CMK (cell line): ENCODE results near the gene CHST3.

Experiments used
- DNase-seq: peaks from one replicate; pipeline ENCODE4 v3.0.0-alpha.2; 2010; ENCODE audit warnings: low read depth

The CHST3 gene

DNA sequence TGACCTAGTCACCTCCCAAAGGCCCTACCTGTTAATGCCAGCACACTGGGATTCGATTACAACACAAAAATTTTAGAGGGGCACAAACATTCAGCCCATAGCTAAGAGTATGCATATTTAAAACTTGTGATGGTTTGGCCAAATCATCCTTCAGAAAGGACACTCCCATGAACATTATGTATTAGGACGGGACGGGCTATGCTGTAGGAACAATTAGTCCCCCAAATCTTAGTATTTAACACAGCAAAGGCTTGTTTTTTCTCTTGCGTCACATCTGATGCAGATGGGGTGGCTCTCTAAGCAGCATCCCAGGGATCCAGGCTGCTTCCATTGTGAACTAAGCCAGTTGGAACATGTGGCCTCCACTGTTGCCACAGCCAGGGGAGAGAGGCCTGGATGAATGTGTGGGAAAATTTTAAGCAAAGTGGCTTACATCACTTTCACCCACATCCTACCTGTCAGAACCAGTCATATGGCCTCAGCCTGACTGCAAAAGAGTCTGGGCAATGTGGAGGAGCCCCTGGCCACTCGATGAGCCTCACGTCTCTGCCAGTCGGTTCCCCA is 26.6 kb downstream of the CHST3 start:
- DNase-seq: no peak

DNA sequence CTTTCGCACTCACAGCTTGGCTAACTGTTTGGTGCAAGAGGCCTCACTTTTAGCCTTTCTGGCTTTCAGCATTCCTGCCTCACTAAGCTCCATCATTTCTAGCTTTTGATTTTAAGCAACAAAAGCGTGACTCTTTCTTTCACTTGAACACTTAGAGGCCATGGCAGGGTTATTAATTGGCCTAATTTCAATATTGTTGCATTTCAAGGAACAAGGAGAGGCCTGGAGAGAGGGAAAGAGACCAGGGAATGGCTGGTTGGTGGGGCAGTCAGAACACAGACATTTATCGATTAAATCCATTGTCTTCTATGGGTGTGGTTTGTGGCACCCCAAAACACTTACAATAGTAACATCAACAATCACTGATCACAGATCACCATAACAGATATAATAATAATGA is 31.3 kb downstream of the CHST3 start:
- DNase-seq: no peak

DNA sequence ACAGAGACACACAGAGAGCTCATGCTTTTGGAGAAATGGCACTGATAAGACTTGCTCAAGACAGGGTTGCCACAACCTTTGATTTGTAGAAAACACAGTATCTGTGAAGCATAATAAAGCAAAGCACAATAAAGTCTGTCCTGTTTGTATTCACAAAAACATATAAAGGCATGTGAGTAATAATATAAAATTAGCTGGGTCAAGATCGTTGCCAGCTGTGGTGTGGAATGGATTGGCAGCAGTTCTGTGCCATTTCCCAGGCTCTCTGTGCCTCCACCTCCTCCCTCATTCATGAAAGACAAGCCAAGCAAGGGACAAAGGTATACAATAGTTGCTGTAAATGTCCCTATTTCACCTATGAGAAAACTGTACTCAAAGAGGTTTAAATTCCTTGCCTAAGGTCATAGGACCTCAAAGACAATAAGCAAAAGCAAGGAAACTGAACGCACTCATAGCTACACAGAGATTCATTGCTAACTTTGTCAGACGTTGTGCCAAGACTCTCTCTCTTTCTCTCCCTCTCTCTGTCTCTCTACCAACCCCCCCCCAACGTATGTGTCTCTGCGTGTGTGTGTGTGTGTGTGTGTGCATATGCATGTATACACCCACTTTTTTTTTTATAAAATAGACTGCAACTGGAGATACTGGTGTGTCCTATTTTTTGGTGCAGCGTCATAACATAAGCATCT is 31.8 kb downstream of the CHST3 start:
- no peak for DNase-seq

DNA sequence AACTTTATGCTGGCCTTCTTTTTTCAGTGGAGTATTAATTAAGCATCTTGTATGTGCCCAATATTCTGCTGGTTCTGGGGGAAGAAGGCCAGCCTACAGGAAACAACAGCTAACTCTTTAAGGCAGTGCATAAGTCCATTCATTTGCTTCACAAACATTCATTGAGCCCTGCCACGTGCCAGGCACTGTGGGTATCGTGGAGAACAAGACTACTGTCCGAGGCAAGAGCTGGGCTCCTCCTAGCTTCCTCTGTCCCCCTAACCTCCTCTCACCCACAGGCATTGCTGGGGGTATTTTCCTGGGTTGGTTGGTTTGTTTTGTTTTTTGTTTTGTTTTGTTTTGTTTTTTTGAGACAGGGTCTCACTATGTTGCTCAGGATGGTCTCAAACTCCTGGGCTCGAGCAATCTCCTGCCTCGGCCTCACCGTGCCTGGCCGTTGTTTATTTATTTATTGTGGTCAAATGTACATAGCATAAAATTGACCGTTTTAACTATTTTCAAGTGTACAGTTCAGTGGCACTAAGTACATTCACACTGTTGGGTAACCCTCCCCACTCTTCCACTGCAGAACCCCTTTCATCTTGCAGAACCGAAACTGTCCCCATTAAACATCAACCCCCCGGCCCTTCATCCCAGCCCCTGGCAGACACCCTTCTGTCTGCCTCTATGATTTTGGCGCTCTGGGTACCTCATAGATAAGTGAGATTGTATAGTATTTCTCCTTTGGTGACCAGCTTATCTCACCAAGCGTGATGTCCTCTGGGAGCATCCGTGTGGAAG is 32.6 kb downstream of the CHST3 start:
- no peak for DNase-seq

DNA sequence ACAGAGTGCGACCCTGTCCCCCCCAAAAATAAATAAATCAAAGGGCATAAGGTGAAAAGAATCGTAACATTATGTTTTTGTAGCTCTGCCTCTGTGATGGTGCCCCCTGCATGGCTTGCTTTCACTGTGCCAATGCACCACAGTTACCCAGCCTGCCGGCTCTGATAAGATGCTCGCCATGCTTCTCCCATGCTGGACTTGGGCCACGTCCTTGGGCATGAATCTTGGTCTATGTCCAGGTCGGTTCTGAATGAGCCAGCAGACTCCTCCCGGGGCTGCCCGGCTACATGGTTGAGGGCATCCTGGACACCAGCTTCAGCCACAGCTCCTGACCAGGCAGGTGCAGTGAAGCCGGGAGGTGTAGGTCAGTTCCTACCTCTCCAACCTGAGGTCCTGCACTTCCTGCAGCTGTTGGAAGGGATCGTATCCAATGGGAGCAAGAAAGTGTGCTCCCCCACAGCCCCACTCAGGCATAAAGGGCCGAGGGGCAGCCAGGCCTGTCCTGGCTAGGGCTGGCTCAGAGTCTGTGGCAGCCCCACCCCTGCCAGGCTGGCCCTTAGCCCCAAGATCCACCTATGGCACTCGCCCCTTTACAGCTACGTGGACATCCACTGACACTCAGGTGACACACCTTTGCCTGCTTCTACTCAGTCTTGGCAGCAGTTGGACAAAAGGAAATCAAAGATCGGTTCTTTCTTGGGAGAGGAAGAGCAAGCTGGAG is 34.1 kb downstream of the CHST3 start:
- DNase-seq: no peak

DNA sequence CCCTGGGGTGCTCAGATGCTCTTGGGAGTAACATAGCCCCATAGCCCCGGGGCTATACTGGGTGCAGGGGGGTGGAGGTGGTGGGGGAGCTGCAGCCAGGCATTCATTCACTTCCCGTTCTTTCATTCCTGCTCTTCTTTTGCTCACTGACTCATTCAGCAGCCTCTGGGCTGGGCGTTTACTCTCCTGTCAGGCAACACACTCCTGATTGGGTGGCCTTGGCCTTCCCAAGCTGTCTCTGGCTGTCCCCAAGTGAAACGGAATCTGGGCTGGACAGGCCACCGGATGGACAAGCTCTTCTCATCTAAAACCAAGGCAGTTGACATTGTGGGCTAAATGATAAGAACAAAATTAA is 34.6 kb downstream of the CHST3 start:
- no peak for DNase-seq

DNA sequence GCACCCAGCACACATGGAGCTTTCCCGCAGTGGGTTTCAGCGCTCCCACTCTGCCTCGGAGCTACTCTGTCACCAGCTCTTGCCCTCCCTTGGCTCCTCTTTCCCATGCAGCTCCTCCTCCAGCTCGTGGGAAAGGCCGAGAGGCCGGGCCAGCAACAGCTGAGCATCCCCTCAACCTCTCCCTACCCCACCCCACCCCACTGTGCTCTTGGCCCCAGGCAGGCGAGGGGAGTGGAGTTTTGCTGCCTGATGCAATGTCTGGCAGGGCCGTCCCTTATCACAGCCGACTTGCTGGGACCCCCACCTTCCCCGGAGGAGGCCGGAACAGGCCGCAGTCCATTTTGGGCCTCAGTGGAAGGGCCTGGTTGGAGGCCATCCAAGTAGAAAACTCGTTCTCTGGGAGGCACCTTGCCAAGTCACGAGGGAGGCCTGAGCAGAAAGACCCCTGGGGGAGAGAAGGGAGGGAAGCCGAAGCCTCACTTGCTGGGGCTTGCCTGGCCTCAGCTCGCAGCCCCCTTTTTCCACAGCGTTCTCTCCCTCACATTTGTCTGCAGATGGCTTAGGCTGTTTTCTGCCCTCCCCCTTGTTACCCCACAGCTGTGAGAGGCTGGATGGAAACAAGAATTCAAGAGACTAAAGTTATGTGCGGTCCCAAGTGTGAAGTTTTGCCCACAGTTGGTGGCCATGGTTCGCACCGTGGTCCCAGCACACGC is 35.3 kb downstream of the CHST3 start:
- no peak for DNase-seq

DNA sequence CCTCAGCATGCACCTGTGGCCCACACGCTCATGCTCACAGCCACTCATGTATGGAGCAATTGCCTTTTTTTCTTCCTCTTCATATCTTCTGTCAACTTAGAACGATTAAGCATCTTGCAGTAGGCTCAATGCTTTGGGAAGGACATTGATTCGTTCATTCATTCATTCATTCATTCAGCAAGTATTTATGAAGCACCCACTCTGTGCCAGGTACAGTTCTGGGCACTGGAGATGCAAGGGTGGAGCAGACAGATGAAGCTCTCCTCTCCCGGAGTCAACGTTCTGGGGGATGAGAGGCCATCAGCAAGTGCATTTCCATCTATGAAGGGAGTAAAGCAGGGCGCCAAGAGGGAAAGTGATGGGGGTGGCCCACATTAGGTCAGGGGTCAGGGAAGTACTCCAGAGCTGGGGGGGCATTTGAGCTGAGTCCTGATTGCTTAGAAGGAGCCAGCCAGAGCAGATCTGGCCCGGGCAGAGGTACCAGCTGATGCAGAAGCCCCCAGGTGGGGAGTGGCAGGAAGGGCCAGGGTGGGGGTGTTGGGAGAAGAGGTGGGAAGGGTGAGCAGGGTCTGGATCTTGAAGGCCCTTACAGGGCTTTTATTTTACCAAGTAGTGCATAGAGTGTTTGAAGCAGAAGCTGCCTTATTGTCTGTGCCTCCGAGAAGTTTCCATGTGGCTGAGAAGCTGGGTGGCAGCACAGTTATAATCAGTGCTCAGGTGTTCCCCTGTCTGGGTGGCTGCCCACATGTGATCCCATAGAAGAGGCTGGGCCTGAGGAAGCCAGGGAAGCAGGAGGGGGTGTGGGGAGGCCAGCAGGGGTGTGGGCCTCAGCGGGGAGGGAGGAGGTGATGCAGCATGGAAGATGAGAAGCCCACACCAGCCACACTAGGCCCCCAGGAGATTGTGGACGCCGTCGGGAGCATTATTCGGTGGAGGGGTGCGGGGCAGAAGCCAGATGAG is 36.2 kb downstream of the CHST3 start:
- DNase-seq: no peak

DNA sequence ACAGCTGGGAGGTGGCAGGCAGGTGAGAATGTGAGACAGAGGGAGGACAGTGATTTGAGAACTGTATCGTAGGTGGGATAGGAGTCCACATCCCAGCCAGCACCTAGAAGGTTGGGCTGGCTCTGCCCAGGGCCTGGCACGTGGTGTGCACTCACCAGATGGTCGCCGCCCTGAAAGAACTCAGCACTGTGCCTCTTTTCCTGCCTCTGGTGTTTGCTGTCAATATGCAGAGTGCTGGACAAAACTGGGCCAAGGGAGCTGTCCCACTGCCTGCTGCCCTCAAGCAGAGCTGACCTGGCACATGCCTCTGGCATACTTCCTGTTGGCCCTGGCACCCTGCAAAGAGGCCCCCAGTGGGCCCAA is 36.8 kb downstream of the CHST3 start:
- no peak for DNase-seq

DNA sequence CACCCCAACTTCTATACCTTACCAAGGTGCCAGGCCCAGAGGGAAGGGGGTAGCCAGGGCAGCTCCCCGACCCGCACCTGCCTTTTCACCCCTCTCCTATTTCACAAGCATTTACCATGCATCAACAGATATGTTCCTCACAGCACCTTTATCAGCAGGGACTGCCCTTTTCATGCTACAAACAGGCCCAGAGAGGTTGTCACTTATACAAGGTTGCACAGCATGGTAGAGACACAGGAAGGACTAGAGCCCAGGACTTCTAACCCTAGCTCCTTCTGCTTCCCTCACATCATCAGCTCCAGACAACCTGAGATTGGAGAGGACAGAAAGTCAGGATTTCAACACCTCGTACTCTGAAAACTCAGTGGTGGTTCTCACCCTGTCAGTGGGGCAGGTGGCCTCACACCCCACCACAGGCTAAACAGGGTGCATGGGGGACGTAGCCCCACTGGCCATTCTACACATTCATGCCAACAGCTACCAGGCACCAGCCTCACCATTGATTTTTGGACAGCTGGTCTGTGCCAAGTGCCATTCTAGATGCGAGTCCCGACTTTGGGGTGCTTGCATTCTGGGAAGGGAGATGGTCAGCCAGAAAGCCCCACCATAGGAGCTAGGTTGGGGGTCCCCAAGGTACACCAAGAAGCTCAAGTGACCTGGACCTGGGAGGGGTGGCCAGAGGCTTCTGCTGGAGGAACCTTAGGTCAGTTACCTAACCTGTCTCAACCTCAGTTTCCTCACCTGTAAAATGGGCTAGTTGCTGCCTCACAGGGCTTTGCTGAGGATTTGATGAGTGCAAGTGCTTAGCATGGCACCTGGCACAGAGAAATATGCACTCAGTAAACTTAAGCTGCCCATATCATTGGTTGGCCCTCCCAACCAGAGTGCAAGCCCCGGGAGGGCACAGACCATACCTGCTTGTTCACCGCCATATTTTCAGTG is 38.4 kb downstream of the CHST3 start:
- no peak for DNase-seq

DNA sequence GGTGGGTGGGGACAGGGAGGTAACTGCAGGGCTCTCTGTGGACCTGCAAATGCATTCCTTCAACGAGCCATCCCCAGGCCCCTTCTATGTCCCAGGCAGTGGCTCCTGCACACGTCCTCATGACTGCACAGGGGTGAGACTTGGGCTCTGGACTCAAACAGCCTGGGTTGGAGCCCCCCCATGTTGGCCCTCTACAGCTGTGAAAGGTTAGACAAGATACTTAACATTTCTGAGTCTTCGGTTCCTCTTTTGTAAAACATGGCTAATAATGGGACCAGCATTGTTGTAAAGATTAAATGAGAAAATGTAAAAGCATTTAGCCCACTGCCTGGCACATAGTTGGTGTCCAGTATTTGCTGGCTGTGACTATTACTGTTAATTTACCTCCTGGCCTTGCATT is 41.8 kb downstream of the CHST3 start:
- no peak for DNase-seq

DNA sequence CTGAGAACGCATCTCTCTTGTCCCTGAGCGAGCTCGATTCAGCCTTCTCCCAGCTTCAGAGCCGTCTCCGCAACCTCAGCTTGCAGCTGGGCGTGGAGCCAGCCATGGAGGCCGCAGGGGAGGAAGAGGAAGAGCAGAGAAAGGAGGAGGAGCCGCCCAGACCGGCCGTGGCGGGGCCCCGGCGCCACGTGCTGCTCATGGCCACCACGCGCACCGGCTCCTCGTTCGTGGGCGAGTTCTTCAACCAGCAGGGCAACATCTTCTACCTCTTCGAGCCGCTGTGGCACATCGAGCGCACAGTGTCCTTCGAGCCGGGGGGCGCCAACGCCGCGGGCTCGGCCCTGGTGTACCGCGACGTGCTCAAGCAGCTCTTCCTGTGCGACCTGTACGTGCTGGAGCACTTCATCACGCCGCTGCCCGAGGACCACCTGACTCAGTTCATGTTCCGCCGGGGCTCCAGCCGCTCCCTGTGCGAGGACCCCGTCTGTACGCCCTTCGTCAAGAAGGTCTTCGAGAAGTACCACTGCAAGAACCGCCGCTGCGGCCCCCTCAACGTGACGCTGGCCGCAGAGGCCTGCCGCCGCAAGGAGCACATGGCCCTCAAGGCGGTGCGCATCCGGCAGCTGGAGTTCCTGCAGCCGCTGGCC is 43.2 kb downstream of the CHST3 start:
- DNase-seq: no peak

DNA sequence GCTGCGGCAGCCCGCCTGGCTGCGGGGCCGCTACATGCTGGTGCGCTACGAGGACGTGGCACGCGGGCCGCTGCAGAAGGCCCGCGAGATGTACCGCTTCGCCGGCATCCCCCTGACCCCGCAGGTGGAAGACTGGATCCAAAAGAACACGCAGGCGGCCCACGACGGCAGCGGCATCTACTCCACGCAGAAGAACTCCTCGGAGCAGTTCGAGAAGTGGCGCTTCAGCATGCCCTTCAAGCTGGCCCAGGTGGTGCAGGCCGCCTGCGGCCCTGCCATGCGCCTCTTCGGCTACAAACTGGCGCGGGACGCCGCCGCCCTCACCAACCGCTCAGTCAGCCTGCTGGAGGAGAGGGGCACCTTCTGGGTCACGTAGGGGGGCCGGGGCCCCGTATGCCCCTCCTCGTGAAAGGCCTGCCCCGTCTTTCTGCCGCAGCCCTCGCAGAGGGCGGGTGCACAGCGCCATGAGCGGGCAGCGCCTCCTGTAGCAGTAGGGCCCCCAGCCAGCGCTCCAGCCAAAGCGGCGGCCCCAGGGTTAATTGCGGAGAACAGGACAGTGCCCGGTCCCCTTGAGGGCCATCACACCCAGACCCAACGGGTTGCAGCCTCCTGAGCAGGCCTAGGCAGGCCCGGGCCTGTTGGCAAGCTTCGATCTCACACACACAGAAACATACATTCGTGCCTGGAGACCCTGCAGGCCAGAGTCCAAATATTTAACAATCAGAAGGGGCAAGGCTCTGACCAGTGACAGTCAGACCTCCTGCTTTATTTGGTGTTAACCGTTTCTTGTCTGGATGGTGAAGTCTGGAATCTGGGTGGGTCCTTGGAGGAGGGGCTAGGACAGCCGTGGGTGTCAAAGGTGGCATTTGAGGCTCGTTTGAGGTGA is 44.1 kb downstream of the CHST3 start:
- DNase-seq: no peak

DNA sequence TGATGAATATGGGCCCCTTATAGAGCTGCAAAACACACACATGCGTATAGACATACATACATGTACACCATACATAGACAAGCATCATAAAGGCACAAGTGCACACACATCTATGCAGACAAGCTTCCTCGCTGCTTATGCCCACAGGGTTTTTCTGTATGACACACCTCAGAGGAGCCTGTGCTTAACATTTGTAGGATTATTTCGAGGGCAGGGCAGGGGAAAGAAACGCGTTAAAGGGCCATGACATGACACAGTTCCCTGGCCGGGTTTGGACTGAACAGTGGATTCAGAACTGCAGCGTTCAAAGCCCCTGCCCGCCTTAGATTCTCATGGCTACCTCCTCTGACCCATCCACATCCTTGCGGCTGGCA is 44.8 kb downstream of the CHST3 start:
- no peak for DNase-seq

DNA sequence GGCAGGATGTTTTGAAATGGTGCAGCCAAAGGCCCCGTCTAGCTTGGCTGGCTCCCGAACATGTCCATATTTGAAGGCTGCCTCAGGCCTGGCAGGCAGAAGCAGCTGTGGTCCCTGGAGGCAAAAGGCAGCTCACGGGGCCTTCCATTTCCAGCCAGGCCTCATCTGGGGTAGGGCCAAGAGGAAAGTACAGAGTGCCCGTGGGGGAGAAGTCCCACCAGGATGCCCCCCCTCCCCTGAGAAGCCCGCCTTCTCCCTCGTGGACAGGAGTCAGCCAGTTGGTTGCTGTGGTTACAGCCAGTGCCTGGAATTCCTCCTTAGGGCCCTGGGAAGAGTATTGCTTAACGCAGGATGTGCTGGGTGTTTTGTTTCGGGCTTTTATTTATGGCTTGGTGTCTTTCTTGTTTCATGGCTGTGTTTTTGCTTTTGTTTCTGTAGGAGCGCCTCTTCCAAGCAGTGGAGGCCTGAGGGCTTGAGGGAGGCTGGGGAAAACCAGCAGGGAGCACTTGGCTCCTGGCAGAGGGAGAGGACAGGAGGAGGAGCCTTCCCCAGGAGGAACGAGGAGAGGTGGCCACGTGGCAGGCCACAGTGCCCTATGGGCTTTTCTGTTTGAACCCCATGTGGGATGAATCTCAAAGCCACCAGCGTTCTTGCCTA is 45.4 kb downstream of the CHST3 start:
- DNase-seq: no peak

DNA sequence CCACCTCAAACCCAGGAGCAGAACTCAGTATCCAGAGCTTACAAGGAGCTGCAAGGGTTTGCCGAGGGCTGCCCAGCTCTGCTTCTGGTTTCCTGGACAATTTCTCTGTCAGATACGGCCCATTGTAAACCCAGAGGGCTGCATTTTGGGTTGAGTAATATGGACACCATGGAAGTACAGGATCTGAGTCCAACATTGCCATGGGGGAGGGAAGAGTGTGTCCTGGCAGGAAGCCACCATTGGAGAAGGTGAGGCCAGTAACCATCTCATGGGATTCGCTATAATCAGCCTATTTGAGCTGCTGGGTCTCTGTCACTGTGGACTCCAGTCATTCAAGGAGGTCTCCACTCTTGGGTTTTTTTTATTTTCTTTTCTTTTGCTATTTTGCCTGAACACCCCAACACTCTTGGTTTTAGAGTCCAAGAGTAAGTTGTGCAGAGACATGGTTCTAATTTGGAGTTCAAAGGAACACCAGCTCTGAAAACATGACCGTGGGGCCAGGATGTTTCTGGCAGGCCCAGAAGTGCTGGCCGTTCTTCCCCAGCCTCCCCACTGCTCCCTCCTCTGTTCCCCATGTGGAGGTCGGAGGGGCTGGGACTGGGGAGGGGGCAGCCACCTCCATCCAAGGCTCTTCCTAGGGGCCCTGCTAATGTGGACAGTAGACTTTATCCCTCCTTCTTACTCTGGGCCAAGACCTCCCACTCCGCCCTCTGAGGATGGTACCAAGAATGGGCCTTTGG is 46.2 kb downstream of the CHST3 start:
- DNase-seq: no peak

DNA sequence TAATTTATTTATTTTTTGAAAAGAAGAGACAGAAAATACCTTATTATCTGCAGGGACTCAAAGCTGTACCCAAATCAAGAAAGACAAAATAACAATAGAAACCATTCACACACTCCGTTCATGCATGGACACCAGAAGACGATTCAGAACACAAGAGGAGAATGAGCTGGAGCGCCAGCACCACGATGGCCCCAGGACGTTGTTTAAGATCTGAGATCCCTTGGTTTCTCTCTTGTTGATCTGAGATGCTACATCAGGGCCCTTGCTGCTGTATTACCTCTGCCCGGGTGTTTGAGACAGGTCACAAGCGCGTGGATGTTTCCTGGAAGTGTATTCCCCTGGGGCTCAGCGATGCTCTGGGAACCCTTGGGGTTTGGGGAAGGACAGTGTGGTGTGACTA is 46.8 kb downstream of the CHST3 start:
- DNase-seq: no peak
